GM21381 (cell line): Measurements from ENCODE around the gene SPRR2D.
"Not testable (repeated sequence)": the region's sequence is repeated elsewhere in the genome, so short reads cannot be mapped to it uniquely, and the experiment has no call there.

Experiments
- ATAC-seq: cut with Tn5 transposase; IDR thresholded peaks from one replicate; pipeline ENCODE4 v1.9.1; 2021; ENCODE audit warnings: mild to moderate bottlenecking, moderate library complexity; ENCODE audit not compliant: unreplicated experiment

The SPRR2D gene

DNA sequence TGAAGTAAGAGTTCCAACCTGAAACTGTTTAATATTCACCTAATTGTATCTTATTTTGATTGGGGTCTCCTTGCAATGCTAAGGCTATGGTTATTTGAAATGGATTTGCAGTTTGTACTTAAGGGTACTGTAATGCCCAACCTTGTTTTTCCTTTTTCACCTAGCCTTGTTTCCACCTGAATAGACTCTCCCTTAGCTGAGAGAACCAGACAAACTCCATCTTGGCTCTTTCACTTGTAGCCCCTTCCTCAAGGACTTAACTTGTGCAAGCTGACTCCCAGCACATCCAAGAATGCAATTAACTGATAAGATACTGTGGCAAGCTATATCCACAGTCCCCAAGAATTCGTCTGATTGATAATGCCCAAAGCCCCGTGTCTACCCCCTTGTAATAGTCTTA, 19.1 kb downstream of the SPRR2D start:
- not testable (repeated sequence) for ATAC-seq

GRCh38 chr1:153011235-153011758, 29.6 kb downstream of the SPRR2D start:
- not testable (repeated sequence) for ATAC-seq

DNA sequence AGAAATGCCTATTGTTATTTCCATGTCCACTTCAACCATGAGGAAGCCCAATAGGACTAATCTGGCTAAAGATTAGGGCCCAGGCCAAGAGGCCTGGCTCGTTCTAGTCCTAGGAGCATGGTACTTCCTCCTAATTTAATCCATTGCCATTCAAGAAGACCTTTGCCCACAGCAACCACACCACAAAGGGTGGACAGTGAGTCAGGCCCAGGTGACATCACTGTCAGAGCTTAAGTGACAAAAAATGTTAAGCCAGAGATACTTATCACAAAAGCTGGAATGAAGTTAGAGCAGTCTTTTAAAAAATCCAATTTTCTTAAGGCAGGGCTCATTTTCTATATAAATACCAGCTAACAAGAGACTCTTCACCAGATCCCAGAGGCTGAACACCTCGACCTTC, 39.5 kb downstream of the SPRR2D start, which contains the start of gene SPRR3:
Gene SPRR3 (plus strand): TSS at position 368 of the 400 bp plus-strand sequence. CDS start 1,272 bp downstream, outside the sequence.
- ATAC-seq: no peak

- no peak for ATAC-seq
These were observed 40.6 kb downstream of the SPRR2D start for GRCh38 chr1:153000294-153000693.

- no peak for ATAC-seq
These were observed 41.1 kb downstream of the SPRR2D start for GRCh38 chr1:152999818-153000217.

DNA sequence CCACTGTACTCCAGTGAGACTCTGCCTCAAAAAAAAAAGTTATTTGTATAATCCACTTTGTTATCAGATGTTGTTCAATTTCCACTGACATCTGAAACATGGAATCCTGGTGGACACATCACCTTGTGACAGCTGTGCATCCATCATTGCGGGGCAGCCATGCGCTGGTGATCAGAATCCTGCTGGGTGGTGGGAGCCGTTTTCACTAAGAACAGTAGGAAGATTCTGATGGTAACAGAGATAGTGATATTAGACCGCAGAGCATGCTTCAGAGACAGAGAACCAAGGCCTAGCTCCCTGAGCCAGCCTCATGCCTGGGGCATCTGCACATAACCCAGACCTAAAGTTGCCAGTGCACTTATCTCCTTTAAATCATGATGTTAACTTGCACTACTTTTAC, 42.4 kb downstream of the SPRR2D start:
- no peak for ATAC-seq

DNA sequence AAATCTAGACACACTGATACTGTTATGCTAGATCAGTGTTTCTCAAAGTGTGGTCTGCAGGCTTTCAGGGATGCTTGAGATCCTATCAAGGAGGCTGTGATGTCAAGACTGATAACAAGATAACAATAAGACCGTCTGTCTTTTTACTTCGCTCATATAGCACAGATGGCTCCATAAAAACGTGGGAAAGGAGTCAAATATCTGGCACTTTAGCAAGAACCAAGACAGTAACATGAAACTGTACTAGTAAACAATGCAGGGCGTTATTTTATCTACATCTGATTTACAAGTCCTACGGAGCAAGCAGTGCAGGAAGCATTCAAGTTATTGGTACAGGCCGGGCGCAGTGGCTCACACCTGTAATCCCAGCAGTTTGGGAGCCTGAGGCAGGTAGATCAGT, 43.0 kb downstream of the SPRR2D start:
- ATAC-seq: no peak

GRCh38 chr1:152996633-152997400, 44.1 kb downstream of the SPRR2D start:
- no peak for ATAC-seq

- ATAC-seq: no peak
These were observed 45.1 kb downstream of the SPRR2D start for GRCh38 chr1:152995842-152996241.

DNA sequence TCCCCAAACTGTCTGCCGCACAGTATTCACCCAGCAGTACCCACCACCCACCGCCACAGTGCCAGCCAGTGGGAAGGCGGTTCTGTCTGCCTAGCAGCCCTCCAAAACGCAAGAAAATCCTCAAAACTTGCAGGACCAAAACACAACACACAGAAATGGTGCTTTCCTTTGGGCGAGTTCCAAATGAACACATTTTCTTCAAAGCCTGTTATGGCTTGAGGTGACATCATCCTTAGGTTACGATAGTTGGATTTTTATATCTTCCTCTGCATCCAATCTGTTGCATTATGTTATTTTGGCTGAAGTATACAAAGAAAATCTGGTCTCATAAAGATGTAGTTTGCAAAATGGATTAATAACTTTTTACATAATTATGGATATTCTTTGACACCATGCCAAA, 47.7 kb downstream of the SPRR2D start:
- ATAC-seq: no peak
